Measurements from ENCODE around the gene ADGRV1. TPM values are rescaled to one million over a fixed set of nuclear protein-coding genes. Genes with fewer than 3 reads are reported as not detected.

Gene ADGRV1
- total RNA-seq, 4 donors from 2014 or later = 129 to 158 (median 145) TPM

DNA sequence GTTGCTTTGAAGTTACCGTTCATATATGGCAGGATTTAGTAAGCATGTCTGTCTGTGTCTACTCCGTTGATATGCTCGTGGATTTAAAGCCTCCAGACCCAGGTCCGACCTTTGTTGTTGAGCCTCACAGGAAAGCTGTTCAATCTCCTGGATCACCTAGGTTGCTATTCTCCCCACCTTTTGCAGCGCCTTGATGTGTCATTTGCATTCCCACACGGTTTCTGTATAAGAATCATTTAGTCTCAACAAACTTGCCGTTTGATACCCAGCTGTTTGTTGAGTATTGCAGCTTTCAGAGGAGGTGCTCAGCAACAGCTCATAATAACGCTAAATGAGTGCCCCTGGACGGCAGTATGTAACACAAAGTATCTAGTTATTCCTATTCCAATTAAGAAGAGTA lies 1.2 kb upstream of the ADGRV1 start:
- H3K27ac ChIP-seq = no peak overlapping the region
- intact Hi-C loops (cut with DNase I) = no loop called here
- no peaks in the 10 kb centered on the region for H3K9me3 ChIP-seq
- no peak overlapping the region for H3K4me3 ChIP-seq (replicated peaks in 1 of 3)
- H3K36me3 ChIP-seq = no peaks in the 10 kb centered on the region
- whole genome bisulfite sequencing, 2 donors = 36 to 47% methylated on average over 9 of the region's 9 CpGs
- H3K4me1 ChIP-seq = peaks cover 0 to 4% of the 10 kb centered on the region in 2 donors
- DNase-seq = no peak
- TF ChIP-seq, protein P1, sequence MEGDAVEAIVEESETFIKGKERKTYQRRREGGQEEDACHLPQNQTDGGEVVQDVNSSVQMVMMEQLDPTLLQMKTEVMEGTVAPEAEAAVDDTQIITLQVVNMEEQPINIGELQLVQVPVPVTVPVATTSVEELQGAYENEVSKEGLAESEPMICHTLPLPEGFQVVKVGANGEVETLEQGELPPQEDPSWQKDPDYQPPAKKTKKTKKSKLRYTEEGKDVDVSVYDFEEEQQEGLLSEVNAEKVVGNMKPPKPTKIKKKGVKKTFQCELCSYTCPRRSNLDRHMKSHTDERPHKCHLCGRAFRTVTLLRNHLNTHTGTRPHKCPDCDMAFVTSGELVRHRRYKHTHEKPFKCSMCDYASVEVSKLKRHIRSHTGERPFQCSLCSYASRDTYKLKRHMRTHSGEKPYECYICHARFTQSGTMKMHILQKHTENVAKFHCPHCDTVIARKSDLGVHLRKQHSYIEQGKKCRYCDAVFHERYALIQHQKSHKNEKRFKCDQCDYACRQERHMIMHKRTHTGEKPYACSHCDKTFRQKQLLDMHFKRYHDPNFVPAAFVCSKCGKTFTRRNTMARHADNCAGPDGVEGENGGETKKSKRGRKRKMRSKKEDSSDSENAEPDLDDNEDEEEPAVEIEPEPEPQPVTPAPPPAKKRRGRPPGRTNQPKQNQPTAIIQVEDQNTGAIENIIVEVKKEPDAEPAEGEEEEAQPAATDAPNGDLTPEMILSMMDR (IDR thresholded peaks at IDR 0.05) = no peak
- no peak for TF ChIP-seq POLR2A (IDR thresholded peaks at IDR 0.05)
- no peaks in the 10 kb centered on the region for H3K27me3 ChIP-seq

DNA sequence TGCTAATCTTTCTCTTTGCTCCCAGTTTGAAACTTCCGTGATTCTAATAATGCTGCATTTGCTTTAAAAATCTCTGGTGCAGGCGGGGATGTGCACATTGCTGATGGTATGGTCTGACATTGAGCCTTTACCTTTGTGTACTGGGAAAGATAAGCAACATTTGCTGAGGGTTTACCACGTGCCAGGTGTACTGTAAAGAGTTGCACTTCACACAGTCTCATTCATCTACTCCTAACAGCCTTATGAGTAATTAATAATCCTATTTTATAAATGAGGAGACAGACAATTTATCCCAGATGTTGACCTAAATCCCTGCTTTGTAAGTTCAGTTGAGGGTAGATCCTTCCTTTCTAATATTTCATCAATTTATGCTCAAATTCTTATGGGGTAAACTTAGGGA lies 726 bp upstream of the ADGRV1 start:
- no peak for DNase-seq
- intact Hi-C loops (cut with DNase I) = no loop called here
- H3K9me3 ChIP-seq = no peaks in the 10 kb centered on the region
- 14 to 21% methylated on average over 3 of the region's 3 CpGs for WGBS, 2 donors
- no peaks in the 10 kb centered on the region for H3K36me3 ChIP-seq
- H3K4me3 ChIP-seq (replicated peaks in 1 of 3) = peak overlapping the region in 2 of 3 donors; percentile 39 to 57
- H3K27ac ChIP-seq = no peak overlapping the region
- TF ChIP-seq, protein P1 (IDR thresholded peaks at IDR 0.05) = no peak
- no peak for TF ChIP-seq POLR2A (IDR thresholded peaks at IDR 0.05)
- H3K27me3 ChIP-seq = no peaks in the 10 kb centered on the region
- H3K4me1 ChIP-seq = peaks cover 0 to 4% of the 10 kb centered on the region in 2 donors

DNA sequence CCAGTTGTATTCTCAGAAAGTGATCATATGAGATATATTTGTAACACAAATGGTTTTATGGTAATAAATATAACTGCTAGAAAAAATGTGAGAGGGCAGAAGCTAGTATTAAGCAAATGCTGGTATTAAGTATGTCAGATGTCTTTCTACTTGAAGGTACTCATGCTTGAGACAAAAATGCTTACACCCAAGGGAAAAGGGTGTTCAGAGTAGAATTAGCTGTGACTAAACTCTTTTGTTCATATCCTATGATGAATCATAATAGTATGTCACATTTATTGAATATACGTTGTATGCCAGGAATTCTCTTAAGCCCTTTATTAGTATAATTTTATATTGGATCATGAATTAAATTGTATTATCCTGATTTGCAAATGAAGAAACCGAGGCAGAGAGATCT lies 2.2 kb downstream of the ADGRV1 start:
- Histone ChIP-seq H3K27ac (no peak overlapping the region), H3K4me3 (replicated peaks in 1 of 3) (no peak overlapping the region), H3K27me3 (no peaks in the 10 kb centered on the region), H3K36me3 (no peaks in the 10 kb centered on the region), H3K9me3 (no peaks in the 10 kb centered on the region), H3K4me1 (peaks cover 0 to 4% of the 10 kb centered on the region in 2 donors)
- DNase-seq = no peak
- TF ChIP-seq, protein P1 (IDR thresholded peaks at IDR 0.05) = no peak
- no peak for TF ChIP-seq POLR2A (IDR thresholded peaks at IDR 0.05)
- WGBS, 2 donors = 79 to 92% methylated on average over 2 of the region's 2 CpGs
- intact Hi-C loops (cut with DNase I) = no loop called here

DNA sequence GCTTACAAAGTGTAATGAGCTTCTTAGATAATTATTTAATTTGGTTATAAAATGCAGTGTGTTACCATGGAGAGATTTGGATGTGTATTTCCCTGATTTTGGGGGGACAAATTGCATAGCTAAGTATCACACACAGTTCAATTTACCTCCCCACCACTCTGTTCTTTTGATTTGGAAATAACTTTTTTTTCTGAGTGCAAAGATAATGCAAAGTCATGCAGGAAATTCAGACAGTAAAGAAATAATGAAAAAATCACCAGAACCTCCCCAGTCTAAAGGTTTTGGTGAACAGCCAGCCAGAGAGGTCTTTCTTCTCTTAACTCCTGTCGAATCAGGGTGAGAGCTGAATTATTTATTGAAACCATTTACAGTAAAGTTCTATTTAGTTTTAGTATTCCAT lies 3.2 kb downstream of the ADGRV1 start:
- Histone ChIP-seq H3K4me3 (replicated peaks in 1 of 3) (no peak overlapping the region), H3K9me3 (no peaks in the 10 kb centered on the region), H3K27me3 (no peaks in the 10 kb centered on the region), H3K4me1 (peaks cover 0 to 4% of the 10 kb centered on the region in 2 donors), H3K27ac (no peak overlapping the region), H3K36me3 (no peaks in the 10 kb centered on the region)
- 71 to 85% methylated on average over 1 of the region's 1 CpG for WGBS, 2 donors
- no peak for DNase-seq
- TF ChIP-seq, protein P1 (IDR thresholded peaks at IDR 0.05) = no peak
- TF ChIP-seq POLR2A (IDR thresholded peaks at IDR 0.05) = no peak
- intact Hi-C loops (cut with DNase I) = no loop called here

DNA sequence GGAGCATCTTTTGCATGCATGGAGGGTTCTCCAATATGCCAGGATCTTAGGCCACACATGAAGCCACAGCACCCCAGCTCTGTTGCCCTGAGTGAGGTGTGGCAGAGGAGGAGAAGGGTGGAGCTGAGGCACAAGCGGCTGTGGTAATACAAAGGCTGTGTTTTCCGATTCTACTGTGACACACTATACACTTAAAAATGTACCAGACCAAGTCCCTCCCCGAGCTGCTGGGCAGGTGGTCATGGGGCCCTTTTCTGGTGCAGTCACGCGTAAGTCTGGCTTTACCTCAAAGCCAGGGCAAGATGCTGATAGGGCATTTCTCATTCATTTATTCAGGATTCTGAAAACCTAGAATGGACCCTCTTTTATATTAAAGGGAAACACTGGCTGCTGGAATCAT lies 3.7 kb downstream of the ADGRV1 start:
- peak; percentile 9 to 21 for DNase-seq
- Histone ChIP-seq H3K27me3 (no peaks in the 10 kb centered on the region), H3K27ac (no peak overlapping the region), H3K4me1 (peaks cover 0 to 4% of the 10 kb centered on the region in 2 donors), H3K9me3 (no peaks in the 10 kb centered on the region), H3K4me3 (replicated peaks in 1 of 3) (no peak overlapping the region), H3K36me3 (no peaks in the 10 kb centered on the region)
- TF ChIP-seq POLR2A (IDR thresholded peaks at IDR 0.05) = no peak
- TF ChIP-seq, protein P1 (IDR thresholded peaks at IDR 0.05) = no peak
- intact Hi-C loops (cut with DNase I) = no loop called here
- 63 to 69% methylated on average over 5 of the region's 5 CpGs for WGBS, 2 donors

All from thyroid gland (tissue), 4 donors.